ENCODE data around the gene KLHL18. TPM values are rescaled to one million over a fixed set of nuclear protein-coding genes. Genes with fewer than 3 reads are reported as not detected.

Gene KLHL18
- total RNA-seq, 1 experiment from 2014 or later = 36.6 TPM

GRCh38 chr3:47337656-47338055, 54.9 kb downstream of the KLHL18 start:
- POLR2A ChIA-PET = no interaction called here
- BruUV-seq (replicated peaks) = no TSS peak
- Mint-ChIP-seq H3K36me3 (ENCODE audit: insufficient read depth, unreplicated experiment) (peaks cover 54% of the 10 kb centered on the region), H3K4me1 (ENCODE audit: insufficient read depth, unreplicated experiment) (no peaks in the 10 kb centered on the region), H3K27me3 (ENCODE audit: insufficient read depth, unreplicated experiment) (no peaks in the 10 kb centered on the region), H3K4me3 (ENCODE audit: unreplicated experiment) (no peak overlapping the region), H3K27ac (ENCODE audit: low read depth, unreplicated experiment) (no peak overlapping the region), H3K9me3 (ENCODE audit: unreplicated experiment) (no peaks in the 10 kb centered on the region)
- no peak for TF ChIP-seq CTCF (IDR thresholded peaks at IDR 0.05; ENCODE audit: unreplicated experiment)
- no peak for DNase-seq (ENCODE audit: unreplicated experiment)
- intact Hi-C loops (cut with micrococcal nuclease) = no loop called here
- CTCF ChIA-PET = interaction anchor here (1.4 kb wide), 1 partner anchor 13 kb away, joined by 3 read pairs; no protein-coding TSS in a partner anchor

- CTCF ChIA-PET = interaction anchor here (0.5 kb wide), 1 partner anchor 89 kb away, joined by 3 read pairs; no protein-coding TSS in a partner anchor
Measured at GRCh38 chr3:47339951-47340350, 57.2 kb downstream of the KLHL18 start.

GRCh38 chr3:47340866-47341265, 58.1 kb downstream of the KLHL18 start:
- POLR2A ChIA-PET = no interaction called here
- no peak for DNase-seq (ENCODE audit: unreplicated experiment)
- no peak overlapping the region for H3K4me3 Mint-ChIP-seq (ENCODE audit: unreplicated experiment)
- TF ChIP-seq CTCF (IDR thresholded peaks at IDR 0.05; ENCODE audit: unreplicated experiment) = no peak
- peaks cover 44% of the 10 kb centered on the region for H3K36me3 Mint-ChIP-seq (ENCODE audit: insufficient read depth, unreplicated experiment)
- intact Hi-C loops (cut with micrococcal nuclease) = no loop called here
- no peaks in the 10 kb centered on the region for H3K4me1 Mint-ChIP-seq (ENCODE audit: insufficient read depth, unreplicated experiment)
- H3K9me3 Mint-ChIP-seq (ENCODE audit: unreplicated experiment) = no peaks in the 10 kb centered on the region
- CTCF ChIA-PET = interaction anchor here (0.7 to 1.0 kb wide), 3 partner anchors 15 to 423 kb away, joined by 3 read pairs; no protein-coding TSS in a partner anchor
- no TSS peak for BruUV-seq (replicated peaks)
- H3K27me3 Mint-ChIP-seq (ENCODE audit: insufficient read depth, unreplicated experiment) = no peaks in the 10 kb centered on the region
- no peak overlapping the region for H3K27ac Mint-ChIP-seq (ENCODE audit: low read depth, unreplicated experiment)

More at GRCh38 chr3:47339951-47340350, 57.2 kb downstream of the KLHL18 start:
- no peak for DNase-seq (ENCODE audit: unreplicated experiment)
- TF ChIP-seq CTCF (IDR thresholded peaks at IDR 0.05; ENCODE audit: unreplicated experiment) = no peak
- Mint-ChIP-seq H3K27me3 (ENCODE audit: insufficient read depth, unreplicated experiment) (no peaks in the 10 kb centered on the region), H3K36me3 (ENCODE audit: insufficient read depth, unreplicated experiment) (peaks cover 44% of the 10 kb centered on the region), H3K27ac (ENCODE audit: low read depth, unreplicated experiment) (no peak overlapping the region), H3K4me3 (ENCODE audit: unreplicated experiment) (no peak overlapping the region), H3K4me1 (ENCODE audit: insufficient read depth, unreplicated experiment) (no peaks in the 10 kb centered on the region), H3K9me3 (ENCODE audit: unreplicated experiment) (no peaks in the 10 kb centered on the region)
- no TSS peak for BruUV-seq (replicated peaks)
- POLR2A ChIA-PET = no interaction called here
- intact Hi-C loops (cut with micrococcal nuclease) = no loop called here

- intact Hi-C loops (cut with micrococcal nuclease) = no loop called here
- Mint-ChIP-seq H3K36me3 (ENCODE audit: insufficient read depth, unreplicated experiment) (peaks cover 41% of the 10 kb centered on the region), H3K9me3 (ENCODE audit: unreplicated experiment) (no peaks in the 10 kb centered on the region), H3K4me3 (ENCODE audit: unreplicated experiment) (no peak overlapping the region), H3K27me3 (ENCODE audit: insufficient read depth, unreplicated experiment) (no peaks in the 10 kb centered on the region), H3K4me1 (ENCODE audit: insufficient read depth, unreplicated experiment) (peaks cover 4% of the 10 kb centered on the region), H3K27ac (ENCODE audit: low read depth, unreplicated experiment) (no peak overlapping the region)
- CTCF ChIA-PET = interaction anchor here (0.6 to 1.1 kb wide), 2 partner anchors 178 to 433 kb away, joined by 3 to 4 read pairs; no protein-coding TSS in a partner anchor
- TF ChIP-seq CTCF (IDR thresholded peaks at IDR 0.05; ENCODE audit: unreplicated experiment) = no peak
- no peak for DNase-seq (ENCODE audit: unreplicated experiment)
- POLR2A ChIA-PET = no interaction called here
- no TSS peak for BruUV-seq (replicated peaks)
Measured at GRCh38 chr3:47342151-47342550, 59.4 kb downstream of the KLHL18 start.

All from MCF 10A (cell line).